Stimulated activated CD4-positive, alpha-beta T cell treated with anti-CD3 and anti-CD28 coated beads, Interleukin-12 subunit alpha, Interleukin-12 subunit beta, amount 100 ng/mL, for 24 hours (primary cell): Measurements from ENCODE around the gene TJP2.
"Not testable (repeated sequence)": the region's sequence is repeated elsewhere in the genome, so short reads cannot be mapped to it uniquely, and the experiment has no call there.

Experiments
- DNase-seq, 2 experiments: peaks; one replicate each; pipeline ENCODE4 v3.0.0-alpha.2; 2020; ENCODE audit warnings: low read depth in 2 of 2

TJP2 gene

GRCh38 chr9:69158471-69158870 is 15.6 kb upstream of the TJP2 start:
- DNase-seq, result no peak

GRCh38 chr9:69164573-69164972 is 9.5 kb upstream of the TJP2 start:
- DNase-seq, result not testable (repeated sequence)

GRCh38 chr9:69165581-69165980 is 8.5 kb upstream of the TJP2 start:
- DNase-seq, result no peak

- DNase-seq, result peak; percentile 21 to 54
Observed at GRCh38 chr9:69168709-69169217, 5.3 kb upstream of the TJP2 start.

- DNase-seq, result no peak
Observed at GRCh38 chr9:69170231-69170630, 3.8 kb upstream of the TJP2 start.

GRCh38 chr9:69171049-69171448 is 3.0 kb upstream of the TJP2 start:
- no peak for DNase-seq

- no peak for DNase-seq
Observed at GRCh38 chr9:69171517-69171916, 2.6 kb upstream of the TJP2 start.

- no peak for DNase-seq
Observed at GRCh38 chr9:69172895-69173294, 1.2 kb upstream of the TJP2 start.

GRCh38 chr9:69173497-69173890 is 583 bp upstream of the TJP2 start:
- DNase-seq, result no peak

- peak in 1 of 2 experiments; percentile 42 for DNase-seq
Observed at GRCh38 chr9:69174616-69175463, 763 bp downstream of the TJP2 start.

- no peak for DNase-seq
Observed at GRCh38 chr9:69175486-69175885, 1.4 kb downstream of the TJP2 start.

- no peak for DNase-seq
Observed at GRCh38 chr9:69176471-69177171, 2.5 kb downstream of the TJP2 start.

GRCh38 chr9:69178583-69179011 is 4.5 kb downstream of the TJP2 start:
- DNase-seq, result no peak

- no peak for DNase-seq
Observed at GRCh38 chr9:69179037-69179436, 5.0 kb downstream of the TJP2 start.

- DNase-seq, result no peak
Observed at GRCh38 chr9:69180200-69180599, 6.1 kb downstream of the TJP2 start.

- DNase-seq, result peak in 1 of 2 experiments; percentile 23
Observed at GRCh38 chr9:69180670-69181069, 6.6 kb downstream of the TJP2 start.

GRCh38 chr9:69181908-69182353 is 7.9 kb downstream of the TJP2 start:
- DNase-seq, result no peak

GRCh38 chr9:69184266-69184665 is 10.2 kb downstream of the TJP2 start:
- no peak for DNase-seq

GRCh38 chr9:69186841-69187611 is 12.9 kb downstream of the TJP2 start:
- DNase-seq, result no peak

GRCh38 chr9:69188975-69189374 is 14.9 kb downstream of the TJP2 start:
- DNase-seq, result no peak

- DNase-seq, result no peak
Observed at GRCh38 chr9:69190086-69190862, 16.2 kb downstream of the TJP2 start.
